BLaER1 (cell line): ENCODE measurements around the gene ZFAND3.
A peak's percentile ranks its signal among the peaks of the same experiment; 100 is the strongest.

Experiments
- H3K27ac ChIP-seq: shearing (Covaris generic); formaldehyde crosslinking; 2 replicates; pipeline ENCODE4 v1.8.1; 2022
- H3K27me3 ChIP-seq: shearing (Covaris generic); formaldehyde crosslinking; 2 replicates; pipeline ENCODE4 v1.8.1; 2022
- H3K36me3 ChIP-seq: shearing (Covaris generic); formaldehyde crosslinking; 2 replicates; pipeline ENCODE4 v1.8.1; 2022
- H3K4me1 ChIP-seq: shearing (Covaris generic); formaldehyde crosslinking; 2 replicates; pipeline ENCODE4 v1.8.1; 2022
- H3K4me2 ChIP-seq: shearing (Covaris generic); formaldehyde crosslinking; 2 replicates; pipeline ENCODE4 v1.8.1; 2022
- H3K4me3 ChIP-seq: shearing (Covaris generic); formaldehyde crosslinking; 2 replicates; pipeline ENCODE4 v1.8.1; 2022
- H3K9ac ChIP-seq: shearing (Covaris generic); formaldehyde crosslinking; 2 replicates; pipeline ENCODE4 v1.8.1; 2022
- H3K9me3 ChIP-seq: shearing (Covaris generic); formaldehyde crosslinking; 2 replicates; pipeline ENCODE4 v1.8.1; 2022
- H4K20me1 ChIP-seq: shearing (Covaris generic); formaldehyde crosslinking; 2 replicates; pipeline ENCODE4 v1.8.1; 2022
- Cebpa-rat ChIP-seq: shearing (Covaris generic); IDR thresholded peaks from 2 replicates; pipeline ENCODE4 v1.8.1; 2022

The ZFAND3 gene

DNA sequence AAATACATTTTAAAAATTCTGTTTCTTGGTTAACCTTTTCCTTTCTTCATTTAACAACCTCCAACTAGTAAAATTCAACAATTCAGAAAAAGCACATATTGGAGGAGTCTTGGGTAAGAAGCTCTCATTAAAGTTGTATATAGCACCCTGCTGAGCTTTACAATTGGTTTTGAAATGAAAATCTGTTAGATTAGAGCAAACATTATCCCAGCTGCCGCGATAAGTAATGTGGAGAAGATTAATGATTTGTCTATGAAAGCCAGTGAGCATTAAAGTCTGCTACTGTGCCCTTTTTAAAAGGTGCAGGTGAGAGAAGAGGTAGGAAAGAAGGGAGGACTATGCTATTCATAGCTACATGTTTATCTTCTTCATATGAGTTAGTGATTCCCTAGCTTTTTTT, 201.5 kb downstream of the ZFAND3 start:
- H3K27ac ChIP-seq = no peak overlapping the region
- H3K4me3 ChIP-seq = no peak overlapping the region
- no peak overlapping the region for H3K4me2 ChIP-seq
- no peaks in the 10 kb centered on the region for H3K4me1 ChIP-seq
- H4K20me1 ChIP-seq = peaks cover 98% of the 10 kb centered on the region
- H3K9me3 ChIP-seq = peaks cover 15% of the 10 kb centered on the region
- no peak for TF ChIP-seq Cebpa-rat
- H3K36me3 ChIP-seq = peaks cover 8% of the 10 kb centered on the region; the same call in 1 of the 2 replicates
- no peaks in the 10 kb centered on the region for H3K27me3 ChIP-seq
- H3K9ac ChIP-seq = no peak overlapping the region

DNA sequence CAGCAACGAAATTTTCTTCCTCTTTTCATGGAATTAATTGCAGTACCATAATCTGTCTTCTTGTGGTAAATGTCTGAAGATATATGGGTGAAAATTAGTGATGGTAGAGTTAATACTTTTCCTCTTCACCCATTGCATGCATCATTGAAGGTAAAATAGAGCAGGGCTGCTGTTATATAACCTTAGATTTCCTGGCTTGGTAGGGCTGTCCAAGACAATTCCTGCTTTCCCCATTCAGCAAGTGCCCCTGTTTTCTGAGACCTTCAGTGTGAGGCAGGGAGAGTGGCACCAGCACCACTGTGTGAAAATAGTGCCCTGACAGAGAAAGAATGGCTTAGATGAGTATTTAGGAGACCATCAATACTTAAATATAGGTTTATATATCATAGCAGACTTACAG, 202.0 kb downstream of the ZFAND3 start:
- Histone ChIP-seq H3K4me1 (peaks cover 3% of the 10 kb centered on the region), H3K9me3 (peaks cover 15% of the 10 kb centered on the region), H3K4me3 (no peak overlapping the region), H3K4me2 (no peak overlapping the region), H3K27me3 (no peaks in the 10 kb centered on the region), H3K9ac (no peak overlapping the region), H3K36me3 (peaks cover 8% of the 10 kb centered on the region; the same call in 1 of the 2 replicates), H3K27ac (no peak overlapping the region), H4K20me1 (peaks cover 98% of the 10 kb centered on the region)
- TF ChIP-seq Cebpa-rat = no peak

DNA sequence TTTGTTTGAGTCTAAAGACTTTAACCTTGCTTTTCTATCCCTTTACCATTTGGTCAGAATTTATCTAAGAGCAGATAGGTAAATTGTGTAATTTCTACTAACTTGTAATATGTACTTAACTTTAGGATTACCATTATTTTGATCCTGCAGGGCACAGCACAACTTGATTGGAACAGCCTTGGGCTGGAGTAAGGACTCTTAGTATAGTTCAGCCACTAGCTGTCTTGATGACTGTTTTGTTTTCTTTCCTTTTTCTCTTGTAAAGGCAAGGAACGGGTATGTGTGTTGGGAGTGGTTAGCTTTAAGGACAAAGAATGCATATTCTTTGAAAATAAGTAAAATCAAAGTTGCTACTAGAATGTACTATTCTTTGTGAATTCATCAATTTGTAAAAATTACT, 203.2 kb downstream of the ZFAND3 start:
- H3K9ac ChIP-seq = no peak overlapping the region
- peaks cover 98% of the 10 kb centered on the region for H4K20me1 ChIP-seq
- H3K36me3 ChIP-seq = peaks cover 8% of the 10 kb centered on the region; the same call in 1 of the 2 replicates
- no peak overlapping the region for H3K27ac ChIP-seq
- H3K4me3 ChIP-seq = no peak overlapping the region
- H3K27me3 ChIP-seq = no peaks in the 10 kb centered on the region
- TF ChIP-seq Cebpa-rat = no peak
- peaks cover 15% of the 10 kb centered on the region for H3K9me3 ChIP-seq
- H3K4me1 ChIP-seq = peaks cover 14% of the 10 kb centered on the region
- no peak overlapping the region for H3K4me2 ChIP-seq

DNA sequence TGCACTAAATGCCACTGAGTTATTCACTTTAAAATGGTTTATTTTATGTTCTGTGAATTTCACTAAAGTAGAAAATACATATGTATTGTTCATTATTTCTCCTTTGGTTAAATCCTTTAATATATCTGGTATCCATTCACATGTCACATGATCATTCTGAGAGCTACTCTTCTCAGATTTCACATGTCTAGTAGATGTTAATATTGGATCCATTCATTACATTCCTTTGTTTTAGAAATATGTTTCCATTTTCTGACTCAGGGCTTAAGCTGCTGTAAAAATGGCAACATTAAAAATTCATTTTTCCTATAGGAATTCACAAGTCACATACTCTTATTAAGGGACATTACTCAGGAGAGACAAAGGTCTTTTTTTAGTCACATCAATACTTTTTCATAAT, 205.4 kb downstream of the ZFAND3 start:
- no peak for TF ChIP-seq Cebpa-rat
- Histone ChIP-seq H3K4me2 (no peak overlapping the region), H3K4me1 (peaks cover 19% of the 10 kb centered on the region), H3K27ac (no peak overlapping the region), H3K27me3 (no peaks in the 10 kb centered on the region), H3K36me3 (peaks cover 8% of the 10 kb centered on the region; the same call in 1 of the 2 replicates), H3K9me3 (peaks cover 15% of the 10 kb centered on the region), H4K20me1 (peaks cover 97% of the 10 kb centered on the region), H3K4me3 (no peak overlapping the region), H3K9ac (no peak overlapping the region)

DNA sequence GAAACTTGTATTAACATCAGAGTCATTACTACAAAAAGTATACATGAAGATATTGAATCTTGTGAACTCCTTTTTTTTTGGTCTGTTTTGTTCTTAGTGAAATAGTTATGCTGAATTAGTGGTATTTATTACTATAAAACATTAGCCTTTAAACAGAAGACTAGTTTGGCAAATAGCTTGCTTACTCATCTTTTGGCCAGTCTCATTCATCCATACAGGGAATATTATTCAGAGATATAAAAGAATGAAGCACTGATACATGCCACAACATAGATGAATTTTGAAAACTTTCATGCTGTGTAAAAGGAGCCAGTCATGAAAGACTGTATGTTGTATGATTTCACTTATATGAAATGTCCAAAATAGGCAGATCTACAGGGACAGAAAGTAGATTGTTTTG, 205.9 kb downstream of the ZFAND3 start:
- Histone ChIP-seq H4K20me1 (peaks cover 97% of the 10 kb centered on the region), H3K4me1 (peaks cover 19% of the 10 kb centered on the region), H3K9me3 (peaks cover 15% of the 10 kb centered on the region)

DNA sequence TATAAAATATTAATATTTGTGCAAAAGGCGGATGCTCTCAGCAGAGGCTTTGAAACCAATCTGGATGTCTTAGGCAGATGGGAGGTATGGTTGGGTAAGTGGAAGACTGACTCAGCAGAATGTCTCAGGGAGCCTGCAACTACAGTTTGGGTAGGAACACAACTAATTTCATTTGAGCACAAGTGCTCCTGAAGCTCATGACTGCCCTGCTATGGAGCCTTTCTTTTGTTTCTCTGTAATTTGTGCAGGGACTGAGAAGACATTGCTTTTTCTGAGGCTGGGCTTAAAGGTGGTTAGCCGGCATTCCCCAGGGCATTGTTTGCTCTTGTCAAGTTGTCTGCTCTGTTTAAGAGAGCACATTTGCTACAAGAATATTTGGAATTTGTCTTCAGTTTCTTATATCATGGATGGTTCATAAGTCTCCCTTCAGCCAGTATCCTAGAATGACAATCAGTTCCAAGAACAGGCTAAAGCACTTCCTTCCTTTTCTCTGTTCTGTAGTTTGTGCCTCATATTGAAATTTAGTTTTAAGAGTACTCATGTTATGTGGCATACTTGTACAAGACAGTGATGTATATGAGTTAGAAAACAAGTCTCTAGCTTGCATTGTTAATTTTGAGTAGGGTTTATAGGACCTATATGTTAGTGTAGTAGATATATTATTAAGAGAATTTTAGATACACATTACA, 208.3 kb downstream of the ZFAND3 start:
- Histone ChIP-seq H3K27me3 (no peaks in the 10 kb centered on the region), H3K27ac (no peak overlapping the region), H4K20me1 (peaks cover 97% of the 10 kb centered on the region), H3K4me1 (peaks cover 19% of the 10 kb centered on the region), H3K4me3 (no peak overlapping the region), H3K9ac (no peak overlapping the region), H3K4me2 (peak overlapping the region; percentile 25), H3K36me3 (peaks cover 8% of the 10 kb centered on the region; the same call in 1 of the 2 replicates), H3K9me3 (peaks cover 15% of the 10 kb centered on the region)
- TF ChIP-seq Cebpa-rat = no peak

More for the DNA sequence above, 205.9 kb downstream of the ZFAND3 start:
- Histone ChIP-seq H3K36me3 (peaks cover 8% of the 10 kb centered on the region; the same call in 1 of the 2 replicates), H3K9ac (no peak overlapping the region), H3K27me3 (no peaks in the 10 kb centered on the region), H3K27ac (no peak overlapping the region), H3K4me3 (no peak overlapping the region), H3K4me2 (no peak overlapping the region)
- no peak for TF ChIP-seq Cebpa-rat

DNA sequence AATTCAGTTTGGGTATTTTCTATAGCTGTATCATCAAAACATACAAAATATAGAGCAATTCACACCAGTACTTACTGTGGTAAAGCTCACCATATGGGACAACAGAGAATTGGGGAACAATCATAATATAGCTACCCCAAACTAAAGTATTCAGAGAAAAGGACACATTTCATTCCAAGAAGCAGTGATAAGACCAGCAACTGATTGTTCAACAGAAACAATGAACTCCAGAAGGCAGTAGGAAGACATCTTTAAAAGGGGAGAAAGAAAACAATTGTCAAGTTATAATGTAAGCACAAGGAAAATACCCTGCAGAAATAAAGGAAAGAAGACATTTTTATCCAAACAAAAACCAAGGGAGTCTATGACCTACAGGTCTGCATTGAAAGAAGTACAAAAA, 210.9 kb downstream of the ZFAND3 start:
- Histone ChIP-seq H3K9me3 (no peaks in the 10 kb centered on the region), H3K9ac (no peak overlapping the region), H3K27ac (no peak overlapping the region), H3K36me3 (no peaks in the 10 kb centered on the region), H3K4me3 (no peak overlapping the region), H3K27me3 (no peaks in the 10 kb centered on the region), H3K4me1 (peaks cover 19% of the 10 kb centered on the region), H3K4me2 (no peak overlapping the region), H4K20me1 (peaks cover 99% of the 10 kb centered on the region)
- TF ChIP-seq Cebpa-rat = no peak

DNA sequence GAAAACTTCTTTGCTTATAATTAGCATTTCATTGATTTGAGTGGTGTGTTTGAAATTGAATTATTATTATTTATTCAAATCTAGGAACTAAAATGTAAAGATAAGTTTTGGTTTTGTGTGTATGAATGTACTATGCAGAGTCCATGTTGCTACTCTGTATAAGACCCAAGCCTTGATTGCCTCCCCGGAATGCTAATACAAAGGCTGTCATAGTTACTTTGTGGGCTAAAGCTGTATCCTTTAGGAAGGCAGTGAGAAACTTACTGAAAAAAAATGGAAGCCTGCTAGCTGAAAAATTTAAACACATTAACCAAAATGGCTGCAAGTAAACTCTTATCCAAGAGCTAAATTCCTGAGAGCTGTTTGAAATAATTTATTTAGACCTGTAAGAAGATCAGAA, 213.3 kb downstream of the ZFAND3 start:
- Histone ChIP-seq H3K27me3 (no peaks in the 10 kb centered on the region), H3K36me3 (no peaks in the 10 kb centered on the region), H3K27ac (no peak overlapping the region), H3K9me3 (no peaks in the 10 kb centered on the region), H3K9ac (no peak overlapping the region), H4K20me1 (peaks cover 97% of the 10 kb centered on the region), H3K4me3 (no peak overlapping the region), H3K4me1 (peaks cover 4% of the 10 kb centered on the region), H3K4me2 (no peak overlapping the region)
- no peak for TF ChIP-seq Cebpa-rat

DNA sequence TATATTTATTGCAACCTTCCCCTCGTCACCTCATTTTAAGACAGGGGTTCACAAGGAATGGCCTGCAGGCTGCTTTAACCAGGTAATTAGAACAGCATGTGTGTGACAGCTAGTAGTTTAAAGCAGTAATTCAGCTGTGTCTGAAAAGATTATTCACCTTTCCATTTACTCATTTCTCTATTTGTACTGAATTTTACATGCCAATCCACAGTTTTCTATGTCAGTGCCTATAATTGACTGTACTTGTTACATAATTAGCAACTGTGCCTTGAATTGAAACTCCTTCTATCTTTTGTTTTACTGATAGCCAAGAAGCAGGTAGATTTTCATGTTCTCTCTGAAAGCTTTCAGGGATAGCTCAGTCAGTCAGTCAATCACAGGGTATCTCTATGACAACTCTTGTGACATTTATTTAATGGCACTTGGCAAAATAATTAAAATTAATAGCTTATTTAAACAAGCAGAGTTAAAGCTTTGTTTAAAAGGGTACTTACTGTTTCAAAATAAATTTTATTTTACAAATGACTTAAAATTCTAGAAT, 214.0 kb downstream of the ZFAND3 start:
- H3K27ac ChIP-seq = no peak overlapping the region
- no peaks in the 10 kb centered on the region for H3K9me3 ChIP-seq
- no peaks in the 10 kb centered on the region for H3K27me3 ChIP-seq
- no peak overlapping the region for H3K9ac ChIP-seq
- no peaks in the 10 kb centered on the region for H3K4me1 ChIP-seq
- no peak overlapping the region for H3K4me2 ChIP-seq
- TF ChIP-seq Cebpa-rat = no peak
- peaks cover 97% of the 10 kb centered on the region for H4K20me1 ChIP-seq
- H3K4me3 ChIP-seq = no peak overlapping the region
- no peaks in the 10 kb centered on the region for H3K36me3 ChIP-seq

DNA sequence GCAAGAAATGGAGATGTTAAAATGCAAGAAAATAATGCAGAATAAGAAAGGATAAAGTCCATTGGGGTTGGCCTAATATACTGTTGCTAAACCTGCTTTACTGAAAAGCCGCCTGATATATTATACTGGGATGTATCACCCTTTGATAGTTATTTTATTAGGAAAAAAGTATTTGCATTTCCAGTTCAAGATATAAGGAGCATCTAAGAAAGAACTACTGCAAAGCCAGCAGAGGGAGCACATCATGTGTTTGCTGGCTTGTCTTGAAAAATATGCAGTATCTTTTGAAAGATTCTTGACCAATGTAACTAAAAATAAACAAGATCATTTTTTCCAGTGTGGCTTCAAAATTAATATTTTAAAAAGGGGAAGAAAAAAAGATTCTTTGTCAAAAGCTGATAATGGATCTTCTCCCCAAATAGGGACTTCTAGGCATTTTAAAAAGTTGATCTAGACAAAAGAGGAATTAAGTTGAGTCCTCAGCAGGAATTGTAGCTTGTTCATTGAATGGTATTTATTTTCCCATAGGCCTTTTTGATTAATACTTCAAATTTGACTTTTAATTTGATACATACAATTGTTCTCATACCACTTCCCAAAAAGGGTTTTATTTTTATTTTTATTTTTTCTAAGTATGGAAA, 214.9 kb downstream of the ZFAND3 start:
- Histone ChIP-seq H3K9me3 (no peaks in the 10 kb centered on the region), H3K27ac (no peak overlapping the region), H3K36me3 (no peaks in the 10 kb centered on the region), H3K27me3 (no peaks in the 10 kb centered on the region), H3K4me3 (no peak overlapping the region), H4K20me1 (peaks cover 97% of the 10 kb centered on the region), H3K4me1 (no peaks in the 10 kb centered on the region), H3K4me2 (no peak overlapping the region), H3K9ac (no peak overlapping the region)
- no peak for TF ChIP-seq Cebpa-rat
